ENCODE results near the gene NECTIN1. TPM values are rescaled to one million over a fixed set of nuclear protein-coding genes. Genes with fewer than 3 reads are reported as not detected.

NECTIN1 gene
- total and polyA plus RNA-seq, 4 experiments from 2014 or later = 1.2 to 3.8 (median 3.5) TPM; not detected in 1

DNA sequence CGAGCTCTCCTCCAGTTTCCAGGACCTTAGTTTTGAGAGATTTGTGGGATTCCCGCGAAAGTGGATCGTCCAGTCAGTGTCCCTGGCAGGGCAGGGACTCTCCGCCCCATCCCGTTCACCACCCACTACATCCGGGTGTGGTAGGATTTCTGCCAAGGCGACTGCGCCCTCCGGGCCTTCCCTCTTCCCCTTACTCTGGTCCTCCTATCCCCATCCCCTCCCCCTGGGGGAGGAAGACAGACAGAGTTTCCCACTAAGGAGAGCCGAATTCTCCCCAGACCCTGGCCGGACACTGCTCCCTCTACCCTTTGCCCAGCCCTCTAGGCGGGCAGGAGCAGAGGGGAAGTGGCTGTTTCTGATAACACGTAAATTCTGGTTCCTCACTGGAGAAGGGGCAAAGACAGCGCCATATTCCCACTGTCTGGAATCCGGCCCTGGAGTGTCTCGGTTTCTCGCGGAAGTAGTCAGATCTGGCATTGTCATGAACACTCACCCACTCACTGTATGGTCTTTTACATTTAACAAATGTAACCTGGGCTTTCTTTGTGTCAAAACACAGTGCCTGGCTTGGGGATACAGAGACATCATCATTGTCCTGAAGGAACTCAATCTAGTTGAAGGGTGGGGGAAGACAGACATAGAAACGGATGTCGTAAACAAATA lies 1.1 kb upstream of the NECTIN1 start:
- Histone ChIP-seq H3K27me3 (ENCODE audit: insufficient read depth, low read length) (peaks cover 10% of the 10 kb centered on the region), H3K4me3 (ENCODE audit: low read length in 2 of 2) (peak overlapping the region; percentile 36 to 69)
- no peak for DNase-seq

DNA sequence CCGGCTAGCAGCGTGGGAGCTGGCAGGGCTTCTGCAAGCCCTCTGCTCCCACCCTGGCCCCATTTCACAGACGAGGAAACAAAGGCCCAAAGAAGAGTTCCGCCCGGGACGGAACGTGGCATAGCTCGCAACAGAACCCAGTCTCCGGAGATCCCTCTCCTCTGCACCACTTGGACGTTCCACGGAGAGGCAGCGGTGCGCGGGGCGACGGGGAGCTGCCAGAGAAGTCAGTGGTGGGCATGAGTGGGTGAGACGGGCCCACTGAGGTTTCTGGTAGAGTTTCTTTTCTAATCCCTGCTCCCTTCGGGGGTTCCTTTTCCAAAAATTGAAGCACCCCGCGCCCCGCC lies 554 bp upstream of the NECTIN1 start:
- no peaks in the 10 kb centered on the region for H3K9me3 ChIP-seq (ENCODE audit: control insufficient read depth in 1 of 2, low read length in 2 of 2)
- Mint-ChIP-seq H3K4me3 (peak overlapping the region; percentile 81 to 87 (median 85)), H3K36me3 (peaks cover 0 to 2% of the 10 kb centered on the region in 2 donors), H3K27me3 (peaks cover 13 to 20% of the 10 kb centered on the region in 2 donors), H3K27ac (peak overlapping the region in 3 of 7 donors; percentile 10 to 80 (median 22)), H3K4me1 (peaks cover 6 to 22% (median 14%) of the 10 kb centered on the region in 4 donors), H3K9me3 (no peaks in the 10 kb centered on the region)
- peak overlapping the region; percentile 37 for H3K27ac ChIP-seq (ENCODE audit: low read depth, low read length)
- peak overlapping the region; percentile 36 to 69 for H3K4me3 ChIP-seq (ENCODE audit: low read length in 2 of 2)
- intact Hi-C loops (cut with micrococcal nuclease) = loop anchor here (1.0 to 5.0 kb wide), 4 partner anchors 47 to 247 kb away; no protein-coding TSS in a partner anchor
- ChIA-PET CTCF (ENCODE audit: partially characterized antibody) (interaction anchor here (0.7 to 1.7 kb wide), 31 partner anchors 9 to 373 kb away, joined by 3 to 30 read pairs (median 5); no protein-coding TSS in a partner anchor), POLR2A (ENCODE audit: partially characterized antibody) (no interaction called here)
- DNase-seq = no peak
- no peaks in the 10 kb centered on the region for H3K36me3 ChIP-seq (ENCODE audit: insufficient read depth, low read length)
- peaks cover 20% of the 10 kb centered on the region for H3K4me1 ChIP-seq (ENCODE audit: insufficient read depth, low read length)
- H3K27me3 ChIP-seq (ENCODE audit: insufficient read depth, low read length) = peaks cover 10% of the 10 kb centered on the region

More for the DNA sequence above, 1.1 kb upstream of the NECTIN1 start:
- Mint-ChIP-seq H3K36me3 (peaks cover 0 to 2% of the 10 kb centered on the region in 2 donors), H3K4me1 (peaks cover 6 to 22% (median 14%) of the 10 kb centered on the region in 4 donors), H3K9me3 (no peaks in the 10 kb centered on the region), H3K27me3 (peaks cover 13 to 21% of the 10 kb centered on the region in 2 donors), H3K4me3 (peak overlapping the region; percentile 81 to 87 (median 85)), H3K27ac (peak overlapping the region in 2 of 7 donors; percentile 10 to 80)
- Histone ChIP-seq H3K9me3 (ENCODE audit: control insufficient read depth in 1 of 2, low read length in 2 of 2) (no peaks in the 10 kb centered on the region), H3K36me3 (ENCODE audit: insufficient read depth, low read length) (no peaks in the 10 kb centered on the region), H3K27ac (ENCODE audit: low read depth, low read length) (no peak overlapping the region), H3K4me1 (ENCODE audit: insufficient read depth, low read length) (peaks cover 20% of the 10 kb centered on the region)
- POLR2A ChIA-PET (ENCODE audit: partially characterized antibody) = no interaction called here
- CTCF ChIA-PET (ENCODE audit: partially characterized antibody) = interaction anchor here (0.7 to 1.7 kb wide), 29 partner anchors 9 to 374 kb away, joined by 3 to 30 read pairs (median 5); no protein-coding TSS in a partner anchor
- intact Hi-C loops (cut with micrococcal nuclease) = loop anchor here (1.0 to 5.0 kb wide), 4 partner anchors 48 to 248 kb away; no protein-coding TSS in a partner anchor

DNA sequence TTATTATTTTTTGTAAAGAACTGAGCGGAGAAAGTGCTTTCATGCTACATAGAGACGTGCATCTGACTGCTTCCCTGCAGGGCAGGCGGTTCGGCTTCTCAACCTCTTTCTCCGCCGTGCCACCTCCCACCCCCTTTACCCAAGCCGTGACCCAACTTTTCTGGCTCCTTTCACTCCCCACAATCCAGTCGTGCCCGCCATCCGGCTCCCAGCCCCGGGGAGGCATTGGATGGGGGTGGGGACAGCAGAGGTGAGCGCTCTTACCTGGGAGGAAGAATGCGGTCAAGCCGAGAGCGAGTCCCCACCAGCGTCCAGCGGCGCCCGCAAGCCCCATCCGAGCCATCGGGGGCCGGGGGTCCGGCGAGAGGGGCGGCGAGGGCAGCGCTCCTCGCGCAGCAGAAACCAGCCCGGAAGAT lies 781 bp downstream of the NECTIN1 start:
- ChIA-PET CTCF (ENCODE audit: partially characterized antibody) (interaction anchor here (1.0 to 1.7 kb wide), 5 partner anchors 9 to 248 kb away, joined by 3 to 6 read pairs (median 4); no protein-coding TSS in a partner anchor), POLR2A (ENCODE audit: partially characterized antibody) (no interaction called here)
- peak in 3 of 5 donors; percentile 13 to 25 (median 17) for DNase-seq
- peaks cover 6 to 22% (median 14%) of the 10 kb centered on the region in 4 donors for H3K4me1 Mint-ChIP-seq
- peak overlapping the region; percentile 47 to 50 for H3K4me3 ChIP-seq (ENCODE audit: low read length in 2 of 2)
- peaks cover 0 to 2% of the 10 kb centered on the region in 2 donors for H3K36me3 Mint-ChIP-seq
- H3K36me3 ChIP-seq (ENCODE audit: insufficient read depth, low read length) = no peaks in the 10 kb centered on the region
- H3K27me3 Mint-ChIP-seq = peaks cover 4 to 10% of the 10 kb centered on the region in 2 donors
- intact Hi-C loops (cut with micrococcal nuclease) = loop anchor here (1.0 to 5.0 kb wide), 3 partner anchors 13 to 246 kb away; no protein-coding TSS in a partner anchor
- H3K9me3 ChIP-seq (ENCODE audit: control insufficient read depth in 1 of 2, low read length in 2 of 2) = no peaks in the 10 kb centered on the region
- H3K4me1 ChIP-seq (ENCODE audit: insufficient read depth, low read length) = peaks cover 20% of the 10 kb centered on the region
- peak overlapping the region; percentile 93 to 98 (median 95) for H3K4me3 Mint-ChIP-seq
- H3K27me3 ChIP-seq (ENCODE audit: insufficient read depth, low read length) = peaks cover 10% of the 10 kb centered on the region
- no peak overlapping the region for H3K27ac ChIP-seq (ENCODE audit: low read depth, low read length)
- H3K9me3 Mint-ChIP-seq = no peaks in the 10 kb centered on the region
- peak overlapping the region; percentile 58 to 95 (median 89) for H3K27ac Mint-ChIP-seq

DNA sequence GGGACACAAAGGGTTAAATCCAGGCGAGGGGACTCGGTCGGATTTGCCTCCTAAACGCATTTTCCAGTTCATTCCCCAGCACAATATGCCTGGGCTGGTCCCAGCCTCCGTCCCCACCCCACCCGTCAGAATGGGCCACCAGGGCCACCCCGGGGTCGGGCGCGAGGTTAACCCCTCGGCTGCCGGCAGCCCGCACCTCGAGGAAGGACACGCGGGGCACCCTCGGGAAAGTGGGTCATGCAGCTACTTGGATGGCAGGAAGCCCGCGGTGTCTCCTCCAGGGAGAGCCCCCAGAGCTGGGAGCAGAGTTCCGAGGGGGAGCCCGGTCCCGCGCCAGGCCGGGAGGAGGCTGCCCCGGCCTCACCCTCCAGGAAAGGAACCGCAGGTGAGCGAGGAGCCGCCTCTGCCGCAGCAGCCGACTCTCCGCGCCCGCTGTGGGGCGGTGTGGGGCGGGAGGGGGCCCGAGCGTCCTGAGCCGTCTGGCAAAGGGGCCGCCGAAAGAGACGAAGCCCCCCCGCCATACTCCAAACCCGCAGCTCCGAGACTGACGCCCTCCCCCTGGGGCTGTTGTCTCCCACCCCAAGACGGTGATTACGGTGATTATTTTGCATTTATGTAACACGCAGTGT lies 1.4 kb downstream of the NECTIN1 start:
- H3K9me3 Mint-ChIP-seq = no peaks in the 10 kb centered on the region
- ChIA-PET CTCF (ENCODE audit: partially characterized antibody) (interaction anchor here (1.0 to 1.7 kb wide), 4 partner anchors 9 to 104 kb away, joined by 4 to 6 read pairs (median 4); no protein-coding TSS in a partner anchor), POLR2A (ENCODE audit: partially characterized antibody) (no interaction called here)
- peak in 3 of 5 donors; percentile 22 to 54 (median 29) for DNase-seq
- H3K36me3 Mint-ChIP-seq = peaks cover 0 to 2% of the 10 kb centered on the region in 2 donors
- Histone ChIP-seq H3K36me3 (ENCODE audit: insufficient read depth, low read length) (no peaks in the 10 kb centered on the region), H3K27me3 (ENCODE audit: insufficient read depth, low read length) (peaks cover 10% of the 10 kb centered on the region), H3K9me3 (ENCODE audit: control insufficient read depth in 1 of 2, low read length in 2 of 2) (no peaks in the 10 kb centered on the region), H3K4me1 (ENCODE audit: insufficient read depth, low read length) (peaks cover 20% of the 10 kb centered on the region), H3K4me3 (ENCODE audit: low read length in 2 of 2) (peak overlapping the region; percentile 47 to 50), H3K27ac (ENCODE audit: low read depth, low read length) (no peak overlapping the region)
- intact Hi-C loops (cut with micrococcal nuclease) = loop anchor here (1.0 to 5.0 kb wide), 3 partner anchors 14 to 245 kb away; no protein-coding TSS in a partner anchor
- peak overlapping the region; percentile 93 to 98 (median 95) for H3K4me3 Mint-ChIP-seq
- peak overlapping the region in 5 of 7 donors; percentile 89 to 95 (median 90) for H3K27ac Mint-ChIP-seq
- peaks cover 4 to 10% of the 10 kb centered on the region in 2 donors for H3K27me3 Mint-ChIP-seq
- peaks cover 6 to 22% (median 14%) of the 10 kb centered on the region in 4 donors for H3K4me1 Mint-ChIP-seq

DNA sequence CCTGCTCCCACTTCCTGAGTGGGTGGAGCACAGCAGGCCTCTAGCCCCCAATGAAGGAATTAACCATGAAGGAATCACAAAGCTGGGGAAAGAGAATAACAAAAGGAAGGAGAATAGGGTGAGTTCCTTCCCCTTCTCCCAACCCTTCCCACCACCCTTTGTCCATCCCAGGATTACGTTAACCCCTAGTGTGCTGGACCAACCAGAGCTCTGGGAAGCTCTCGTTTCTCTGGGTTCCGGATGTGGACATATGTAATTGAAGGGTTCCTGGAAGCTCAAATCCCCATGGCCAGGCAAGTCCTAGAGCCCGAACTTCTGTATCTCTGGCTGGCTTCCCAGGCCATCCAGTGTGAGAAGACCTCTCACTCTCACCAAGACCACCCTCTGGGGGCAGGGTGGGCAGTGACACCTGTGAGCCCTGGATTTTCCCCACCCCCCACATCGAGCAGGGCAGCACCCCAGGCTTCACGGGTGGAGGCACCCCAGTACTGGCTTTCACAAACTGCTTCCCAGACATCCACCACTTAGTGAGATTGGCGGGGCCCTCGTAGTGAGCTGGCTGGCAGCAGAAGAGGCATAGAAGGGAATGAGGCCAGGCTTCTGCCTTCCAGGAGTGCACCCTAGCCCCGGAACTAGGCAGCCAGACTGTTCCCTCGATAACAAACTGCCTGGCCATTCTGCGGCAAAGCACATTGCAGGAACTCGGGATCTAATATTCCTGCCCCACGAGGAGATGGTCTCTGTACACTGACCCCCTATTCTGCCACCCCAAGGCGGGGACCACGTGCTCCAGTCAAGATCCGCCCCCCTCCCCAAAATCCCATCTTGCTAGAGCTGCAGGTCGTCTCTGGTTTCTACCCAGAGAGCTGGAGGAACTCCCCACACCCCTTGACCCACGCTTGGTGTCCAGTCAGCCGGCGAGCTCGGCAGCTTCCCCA lies 2.1 kb downstream of the NECTIN1 start:
- ChIA-PET CTCF (ENCODE audit: partially characterized antibody) (interaction anchor here (1.3 to 1.7 kb wide), 2 partner anchors 24 to 103 kb away, joined by 4 to 5 read pairs; no protein-coding TSS in a partner anchor), POLR2A (ENCODE audit: partially characterized antibody) (no interaction called here)
- Mint-ChIP-seq H3K4me3 (peak overlapping the region; percentile 39 to 62 (median 48)), H3K27me3 (peaks cover 4 to 11% of the 10 kb centered on the region in 2 donors), H3K36me3 (peaks cover 0 to 2% of the 10 kb centered on the region in 2 donors), H3K4me1 (peaks cover 6 to 23% (median 16%) of the 10 kb centered on the region in 4 donors), H3K27ac (peak overlapping the region in 2 of 7 donors; percentile 36 to 42), H3K9me3 (no peaks in the 10 kb centered on the region)
- Histone ChIP-seq H3K27me3 (ENCODE audit: insufficient read depth, low read length) (peaks cover 10% of the 10 kb centered on the region), H3K36me3 (ENCODE audit: insufficient read depth, low read length) (no peaks in the 10 kb centered on the region), H3K4me1 (ENCODE audit: insufficient read depth, low read length) (peaks cover 20% of the 10 kb centered on the region), H3K27ac (ENCODE audit: low read depth, low read length) (no peak overlapping the region), H3K9me3 (ENCODE audit: control insufficient read depth in 1 of 2, low read length in 2 of 2) (no peaks in the 10 kb centered on the region), H3K4me3 (ENCODE audit: low read length in 2 of 2) (peak overlapping the region in 1 of 2 donors; percentile 50)
- intact Hi-C loops (cut with micrococcal nuclease) = loop anchor here (5.0 kb wide), 2 partner anchors 45 to 245 kb away; no protein-coding TSS in a partner anchor
- DNase-seq = no peak

DNA sequence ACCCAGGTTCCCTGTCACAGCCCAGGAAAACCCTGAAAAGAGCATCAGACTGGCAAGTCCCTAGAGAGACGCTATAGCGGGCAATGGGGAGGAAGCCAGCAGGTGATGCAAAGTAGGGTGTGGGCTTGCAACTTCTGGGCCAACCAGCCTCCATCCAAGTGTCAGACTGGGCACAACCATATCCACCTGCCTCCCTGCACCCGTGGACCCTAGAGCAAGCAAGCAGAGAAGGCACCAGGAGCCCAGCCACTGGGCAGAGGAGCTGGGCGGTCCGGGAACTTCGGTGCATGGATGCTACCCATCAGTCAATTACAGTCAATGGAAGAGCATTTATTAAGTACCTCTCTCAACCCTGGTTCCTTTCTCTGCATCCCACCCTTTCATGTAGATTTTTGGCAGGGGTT lies 2.8 kb downstream of the NECTIN1 start:
- CTCF ChIA-PET (ENCODE audit: partially characterized antibody) = no interaction called here
- DNase-seq = no peak
- intact Hi-C loops (cut with micrococcal nuclease) = loop anchor here (5.0 kb wide), 2 partner anchors 44 to 244 kb away; no protein-coding TSS in a partner anchor
- H3K27ac Mint-ChIP-seq = peak overlapping the region in 1 of 7 donors; percentile 36
- no peaks in the 10 kb centered on the region for H3K36me3 ChIP-seq (ENCODE audit: insufficient read depth, low read length)
- H3K27ac ChIP-seq (ENCODE audit: low read depth, low read length) = no peak overlapping the region
- H3K36me3 Mint-ChIP-seq = peaks cover 0 to 2% of the 10 kb centered on the region in 2 donors
- no peaks in the 10 kb centered on the region for H3K9me3 Mint-ChIP-seq
- peaks cover 10% of the 10 kb centered on the region for H3K27me3 ChIP-seq (ENCODE audit: insufficient read depth, low read length)
- POLR2A ChIA-PET (ENCODE audit: partially characterized antibody) = no interaction called here
- no peaks in the 10 kb centered on the region for H3K9me3 ChIP-seq (ENCODE audit: control insufficient read depth in 1 of 2, low read length in 2 of 2)
- peaks cover 6 to 23% (median 16%) of the 10 kb centered on the region in 4 donors for H3K4me1 Mint-ChIP-seq
- H3K27me3 Mint-ChIP-seq = peaks cover 4 to 8% of the 10 kb centered on the region in 2 donors
- H3K4me3 Mint-ChIP-seq = peak overlapping the region in 4 of 8 donors; percentile 26 to 49 (median 36)
- no peak overlapping the region for H3K4me3 ChIP-seq (ENCODE audit: low read length in 2 of 2)
- H3K4me1 ChIP-seq (ENCODE audit: insufficient read depth, low read length) = peaks cover 20% of the 10 kb centered on the region
